NCI-H82 treated with DMSO at 0.1 percent for 48 hours (cell line): Measurements from ENCODE around the gene GRIA1.

Experiments used
- DNase-seq: peaks from one replicate; lab custom pipeline; 2025; ENCODE audit not compliant: unreplicated experiment; lab: John Stamatoyannopoulos, UW

The GRIA1 gene

DNA sequence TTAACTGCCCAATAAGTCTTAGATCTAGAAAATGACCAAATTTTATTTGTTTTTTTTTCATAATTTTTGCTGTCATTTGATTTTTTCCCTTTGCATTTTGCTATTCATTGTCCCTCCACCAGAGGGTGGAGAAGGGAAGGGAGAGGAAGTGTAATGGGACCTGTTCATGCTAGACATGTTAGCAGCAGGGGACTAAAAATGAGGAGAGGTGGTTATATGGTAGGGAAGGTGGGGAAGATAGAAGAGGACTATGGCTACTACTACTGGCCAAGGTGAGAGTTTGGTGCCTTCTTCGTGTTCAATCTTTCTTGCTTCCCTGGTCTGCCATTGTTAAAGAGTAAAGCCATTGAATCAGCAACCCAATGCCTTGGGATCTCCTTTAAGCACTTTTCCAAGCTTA, 6.4 kb downstream of the GRIA1 start:
- peak; percentile 11 for DNase-seq

DNA sequence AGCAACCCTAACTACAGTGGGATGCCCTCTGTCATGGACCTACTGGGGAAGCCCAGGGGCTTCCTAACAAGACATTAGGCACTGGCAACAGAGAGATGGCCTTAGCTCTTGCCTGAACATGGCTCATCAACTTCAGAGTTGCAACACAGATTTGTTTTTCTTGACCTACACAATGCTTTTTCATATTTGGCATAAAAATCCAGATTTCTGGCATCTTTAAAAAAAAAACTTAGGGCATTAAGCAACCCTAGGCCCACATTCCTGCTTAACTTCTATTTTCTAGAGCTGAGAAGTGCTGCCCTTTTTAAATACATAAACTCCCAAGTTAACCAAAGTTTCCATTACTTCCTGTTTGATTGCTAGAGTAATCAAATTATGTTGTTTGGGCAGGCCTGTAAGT, 8.0 kb downstream of the GRIA1 start:
- no peak for DNase-seq

DNA sequence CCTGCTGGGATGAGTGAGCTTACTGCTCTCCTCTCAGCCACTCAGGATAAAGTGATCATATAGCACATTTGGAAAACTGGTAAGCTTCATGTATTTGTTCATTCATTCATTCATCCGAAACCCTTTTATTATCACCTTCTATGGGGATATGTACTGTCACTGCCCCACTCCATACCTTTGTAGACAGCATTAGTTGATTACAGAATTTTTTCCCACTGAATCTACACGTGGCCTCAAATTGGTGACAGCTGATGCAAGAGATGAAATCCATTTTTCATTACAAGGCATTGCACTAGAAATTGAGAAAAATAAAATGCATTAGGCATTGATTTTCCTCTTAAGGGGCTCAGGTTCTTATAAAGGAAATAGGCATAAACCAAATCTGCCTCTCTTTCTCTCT, 9.7 kb downstream of the GRIA1 start:
- no peak for DNase-seq

DNA sequence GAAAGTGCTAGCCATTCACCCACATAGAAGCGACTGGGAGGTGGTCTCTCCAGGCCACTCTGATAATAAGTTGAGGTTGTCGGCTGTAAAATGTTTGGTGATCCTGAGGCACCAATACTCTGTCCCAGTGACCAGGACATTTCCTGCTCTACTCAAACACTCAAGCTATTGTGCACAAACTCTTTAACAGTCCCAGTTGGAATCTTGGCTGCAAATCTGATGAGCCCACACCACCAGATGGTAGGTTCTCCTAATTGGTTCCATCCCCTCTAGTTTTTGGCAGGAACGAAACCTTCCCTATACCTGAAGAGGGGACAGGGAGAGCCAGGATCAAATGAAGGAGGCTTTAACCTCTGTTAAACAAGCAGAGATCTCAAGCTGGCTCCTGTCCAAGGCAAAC, 14.3 kb downstream of the GRIA1 start:
- peak; percentile 48 for DNase-seq

DNA sequence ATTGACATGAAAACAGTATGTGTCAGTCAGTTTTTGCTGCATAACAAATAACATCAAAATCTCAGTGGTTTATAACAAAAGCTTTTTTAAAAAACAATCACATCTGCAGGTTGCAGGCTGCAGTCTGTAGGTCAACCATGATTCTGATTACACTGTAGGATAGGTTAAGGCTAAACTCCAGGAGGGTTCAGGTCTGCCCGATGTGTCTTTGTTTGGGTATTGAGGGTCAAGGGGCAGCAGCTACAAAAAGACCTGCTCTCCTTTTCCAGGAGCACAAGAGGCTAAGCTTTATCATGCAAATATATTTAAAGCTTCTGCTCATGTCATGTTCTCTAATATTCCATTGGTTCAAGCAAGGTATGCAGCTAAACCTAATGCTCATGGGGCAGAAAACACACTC, 18.2 kb downstream of the GRIA1 start:
- DNase-seq: no peak

DNA sequence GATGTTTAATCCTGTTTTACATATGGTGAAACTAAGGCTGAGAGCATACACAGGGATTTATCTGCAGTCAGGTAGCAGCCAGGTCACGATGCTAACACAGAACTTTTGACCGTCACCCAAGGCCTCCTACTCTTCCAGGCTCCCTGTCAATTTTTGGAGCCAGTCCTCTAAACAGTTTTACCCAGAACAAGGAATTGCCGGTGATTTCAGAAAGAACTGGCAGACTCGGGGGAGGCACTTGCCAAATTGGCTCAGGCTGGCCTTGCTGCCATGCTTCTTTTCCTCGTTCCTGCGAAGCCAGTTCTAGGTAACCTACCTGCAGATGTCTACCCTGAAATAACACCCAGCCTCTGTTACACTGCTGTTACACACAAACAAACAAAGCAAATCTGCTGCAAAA, 21.2 kb downstream of the GRIA1 start:
- no peak for DNase-seq

DNA sequence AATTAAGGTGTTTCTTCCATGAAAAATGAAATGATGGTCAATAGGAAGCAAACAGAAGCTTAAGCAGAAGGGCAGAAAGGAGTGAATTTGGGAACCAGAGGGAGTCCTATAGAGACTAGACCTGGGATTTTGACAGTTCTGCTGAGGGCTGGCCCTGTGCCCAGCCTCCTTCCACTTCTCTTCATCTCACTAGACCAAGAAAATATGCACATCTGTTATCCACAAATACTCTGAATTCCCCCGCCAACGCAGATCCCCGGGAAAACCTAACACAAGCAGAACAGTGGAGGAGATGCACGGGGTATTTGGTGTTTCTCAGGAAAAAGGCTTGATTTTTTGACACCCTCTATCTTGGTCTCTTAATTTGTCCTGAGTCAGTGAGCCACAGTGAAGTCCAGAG, 22.7 kb downstream of the GRIA1 start:
- DNase-seq: no peak

DNA sequence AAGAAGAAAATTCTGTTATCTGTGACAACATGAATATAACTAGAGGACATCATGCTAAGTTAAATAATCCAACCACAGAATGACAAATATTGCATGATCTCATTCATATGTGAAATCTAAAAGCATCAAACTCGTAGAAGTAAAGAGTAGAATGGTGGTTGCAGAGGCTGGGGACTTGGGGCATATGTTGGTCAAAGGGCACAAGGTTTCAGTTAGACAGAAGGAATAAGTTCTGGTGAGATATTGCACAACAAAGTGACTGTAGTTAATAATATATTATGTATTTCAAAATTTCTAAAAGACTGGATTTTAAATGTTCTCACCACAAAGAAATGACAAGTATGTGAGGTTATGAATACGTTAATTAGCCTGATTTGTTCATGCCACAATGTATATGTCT, 24.8 kb downstream of the GRIA1 start:
- no peak for DNase-seq

DNA sequence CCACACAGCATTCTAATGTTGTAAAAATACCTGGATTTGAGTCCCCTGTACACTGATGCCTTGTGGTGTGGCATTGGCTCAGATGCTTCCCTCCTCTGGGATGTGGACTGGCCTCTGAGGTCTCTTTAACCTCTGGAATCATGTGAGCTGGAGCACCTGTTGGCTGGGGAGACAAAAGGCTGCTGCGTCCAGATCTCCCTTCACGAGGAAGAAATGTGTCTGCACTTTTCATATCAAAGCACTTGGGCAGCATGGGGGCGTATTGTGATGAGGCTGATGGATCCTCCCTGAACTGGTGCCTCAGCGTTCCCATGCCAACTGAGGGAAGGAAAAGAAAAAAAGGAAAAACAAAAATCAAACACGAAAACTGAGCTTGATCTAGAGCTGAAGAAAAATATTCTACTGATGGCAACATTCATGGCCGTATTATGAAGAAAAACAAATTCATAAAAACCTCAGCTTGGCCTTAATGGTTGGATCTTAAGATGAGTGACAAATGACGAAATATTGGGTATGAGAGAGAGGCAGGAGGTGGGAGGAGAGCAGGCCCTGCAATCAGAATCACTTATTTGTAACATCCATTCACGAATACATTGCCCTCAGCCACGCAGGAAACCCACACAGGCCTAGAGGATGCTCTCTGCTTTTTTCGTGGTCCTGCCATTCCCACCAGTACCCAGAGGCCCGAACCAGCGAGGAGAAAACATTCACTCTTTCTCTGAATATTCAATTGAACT, 26.2 kb downstream of the GRIA1 start:
- no peak for DNase-seq

DNA sequence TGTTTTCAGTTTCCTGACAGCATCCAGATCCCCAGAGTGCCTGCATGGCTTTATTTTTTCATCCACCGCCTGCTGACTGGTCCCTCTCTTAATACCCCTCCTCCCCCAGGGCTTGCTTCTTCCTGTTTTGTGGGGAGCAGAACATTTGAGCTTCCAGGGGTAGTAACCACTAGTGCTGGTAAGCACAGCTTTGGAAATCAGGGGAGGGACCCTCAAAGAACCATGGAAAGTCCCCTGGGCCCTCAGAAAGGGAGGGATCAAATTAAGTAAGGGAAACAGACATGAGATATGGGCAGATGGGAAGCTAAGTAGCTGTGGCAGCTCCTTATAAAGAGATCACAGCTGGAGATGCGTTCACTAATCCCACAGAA, 26.8 kb downstream of the GRIA1 start:
- DNase-seq: peak; percentile 90

DNA sequence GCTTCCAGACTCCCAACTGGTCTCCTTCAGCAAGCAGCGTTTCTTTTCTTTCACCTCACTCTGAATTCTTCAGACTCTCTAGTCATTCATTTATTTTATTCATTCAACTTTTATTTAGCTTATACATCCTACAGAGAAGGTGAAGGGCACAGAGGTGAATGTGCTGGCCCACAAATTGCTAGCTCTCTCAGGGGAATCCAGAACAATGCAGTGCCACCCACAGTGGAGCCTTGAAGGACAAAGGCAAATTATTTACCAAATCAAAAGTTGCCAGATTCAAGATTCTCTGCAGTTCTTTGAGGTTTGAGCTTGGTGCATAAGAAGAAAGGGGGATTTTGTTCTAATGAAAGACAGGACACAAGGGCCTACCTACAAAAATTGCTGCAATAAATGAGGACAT, 29.7 kb downstream of the GRIA1 start:
- DNase-seq: no peak

DNA sequence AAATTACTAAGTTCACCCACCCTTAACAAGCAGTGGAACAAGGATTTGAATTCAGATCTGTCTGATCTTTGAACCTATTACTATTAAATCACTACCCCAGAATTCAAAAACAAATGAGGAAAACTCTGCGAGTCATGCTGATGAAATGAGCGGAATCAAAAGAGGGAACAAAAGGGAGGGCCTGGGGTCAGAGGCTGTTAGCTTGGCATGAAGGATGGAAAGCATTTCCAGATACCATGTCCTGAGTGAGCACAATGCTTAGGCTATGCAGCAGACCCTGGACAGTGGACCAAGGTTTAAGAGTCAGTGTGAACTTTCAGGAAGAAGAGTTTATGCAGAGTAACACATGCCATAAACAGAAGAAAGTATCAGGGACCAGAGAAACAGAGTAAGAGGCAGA, 30.5 kb downstream of the GRIA1 start:
- no peak for DNase-seq

DNA sequence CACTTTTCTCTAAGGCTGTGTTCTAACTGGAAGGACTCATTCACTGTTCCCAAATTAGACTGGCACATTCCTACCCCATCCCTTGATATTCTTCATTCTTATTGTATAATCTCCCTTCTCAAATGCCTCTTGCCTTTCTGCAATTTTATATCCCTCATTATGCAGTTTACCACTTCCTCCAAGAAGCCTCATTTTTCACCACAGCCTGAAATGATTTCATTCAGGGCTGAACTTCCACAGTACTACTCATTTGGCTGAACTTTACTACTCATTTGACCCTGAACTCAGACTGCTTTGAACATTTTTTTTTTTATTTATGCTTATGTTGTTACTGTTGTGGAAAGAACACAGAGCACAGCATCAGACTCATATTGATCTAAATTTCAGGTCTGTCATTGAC, 32.7 kb downstream of the GRIA1 start:
- DNase-seq: no peak

DNA sequence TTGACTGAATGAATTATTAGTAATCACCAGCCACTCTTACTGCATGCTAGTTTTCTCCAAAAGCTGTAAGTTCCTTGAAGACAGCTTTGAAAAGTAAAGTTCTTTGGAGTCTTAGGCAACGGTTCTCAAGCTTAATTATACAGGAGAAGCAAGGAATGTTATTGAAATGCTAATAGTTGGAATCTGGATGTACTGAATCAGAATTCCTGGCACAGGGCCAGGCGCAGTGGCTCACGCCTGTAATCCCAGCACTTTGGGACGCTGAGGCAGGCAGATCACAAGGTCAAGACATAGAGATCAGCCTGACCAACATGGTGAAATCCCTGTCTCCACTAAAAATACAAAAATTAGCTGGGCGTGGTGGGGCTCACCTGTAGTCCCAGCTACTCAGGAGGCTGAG, 33.4 kb downstream of the GRIA1 start:
- no peak for DNase-seq

DNA sequence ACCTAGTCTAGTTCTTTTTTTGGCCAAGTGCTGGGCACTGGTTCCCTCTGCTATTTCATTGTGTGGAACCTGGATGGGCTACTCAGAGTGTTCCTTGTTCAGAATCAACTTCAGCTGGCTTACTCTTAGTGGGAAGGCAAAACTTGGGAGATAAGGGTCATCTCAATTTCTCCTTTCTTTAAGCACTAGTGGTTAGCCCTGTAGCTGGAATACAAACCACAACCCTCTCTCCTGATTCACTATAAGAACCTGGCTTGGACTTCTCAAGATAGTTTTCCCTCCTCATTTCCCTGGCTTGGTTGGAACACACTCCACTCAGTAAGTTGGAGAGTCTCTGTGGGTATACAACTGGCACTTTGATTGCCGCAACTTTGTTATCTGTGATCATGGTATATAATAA, 35.1 kb downstream of the GRIA1 start:
- DNase-seq: no peak

DNA sequence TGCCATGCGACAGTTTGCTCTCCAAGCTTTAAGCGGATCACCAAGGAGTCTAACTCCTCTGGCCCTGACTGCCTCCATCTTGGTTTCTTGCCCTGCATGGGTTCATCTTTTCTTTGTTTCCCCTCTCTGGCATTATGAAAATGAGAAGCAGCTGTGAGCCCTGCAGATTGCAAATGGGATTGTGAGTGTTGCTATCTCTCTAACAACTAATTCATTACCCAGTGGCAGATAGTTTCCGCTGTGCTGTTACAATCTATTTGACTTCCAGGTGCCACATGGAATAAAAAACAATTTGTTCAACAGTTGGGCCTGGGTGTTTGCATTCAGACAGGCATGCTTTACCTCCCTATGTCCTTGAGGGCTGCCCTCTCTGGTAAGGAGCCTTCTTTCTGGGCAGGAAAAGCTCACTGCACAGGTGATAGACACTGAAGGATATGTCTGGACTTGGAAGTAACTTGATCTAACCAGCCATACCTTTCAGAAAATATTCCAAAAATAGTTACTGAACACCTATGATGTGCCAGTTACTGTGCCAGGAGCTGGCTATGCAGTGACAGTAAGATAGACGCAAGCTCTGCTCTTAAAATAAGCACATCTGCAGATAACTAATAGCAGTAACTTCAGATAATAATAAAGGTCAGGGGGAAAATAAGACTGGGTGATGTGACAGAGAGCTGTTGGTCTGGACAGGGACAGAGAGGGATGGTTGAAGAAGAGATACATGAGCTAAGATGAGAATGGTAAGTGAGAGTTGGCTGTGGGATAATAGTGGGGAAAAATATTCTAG, 40.1 kb downstream of the GRIA1 start:
- no peak for DNase-seq

DNA sequence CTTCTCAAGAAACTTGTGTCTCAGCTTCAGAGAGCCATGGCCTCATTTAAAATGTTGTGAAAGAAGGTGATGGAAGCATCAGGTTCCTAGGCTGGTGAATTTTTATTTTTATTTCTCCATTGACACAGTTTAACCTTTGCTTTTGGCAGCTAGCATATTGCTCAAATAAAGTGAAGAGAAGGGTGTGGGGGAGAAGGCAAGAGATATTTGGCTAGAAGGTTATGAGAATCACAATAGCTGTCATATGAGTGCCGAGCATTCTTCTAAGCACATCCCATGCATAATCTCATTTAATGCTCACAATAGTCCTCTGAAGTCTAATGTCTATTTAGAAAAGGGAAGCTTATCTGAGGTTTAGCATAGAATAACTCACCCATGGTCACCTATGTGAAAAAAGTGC, 43.1 kb downstream of the GRIA1 start:
- no peak for DNase-seq

DNA sequence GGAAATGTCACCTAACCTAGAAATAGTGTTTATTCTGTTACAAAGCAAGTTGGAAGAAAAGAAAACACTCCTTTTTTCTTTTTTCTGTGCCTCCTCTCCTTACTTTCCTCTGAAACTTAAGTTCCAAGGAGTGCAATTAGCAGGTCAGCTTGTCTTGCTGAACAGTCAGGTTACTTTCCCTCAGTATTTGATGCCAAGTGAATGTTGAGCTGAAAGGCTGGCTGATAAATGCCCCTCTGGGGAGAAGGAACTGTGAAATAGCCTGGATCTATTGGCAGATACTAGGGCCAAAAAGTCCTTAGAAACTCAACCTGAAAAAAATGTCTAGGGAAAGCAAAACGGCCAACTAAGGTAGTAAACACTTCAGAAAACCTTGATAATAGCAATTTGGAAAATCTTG, 43.6 kb downstream of the GRIA1 start:
- no peak for DNase-seq

DNA sequence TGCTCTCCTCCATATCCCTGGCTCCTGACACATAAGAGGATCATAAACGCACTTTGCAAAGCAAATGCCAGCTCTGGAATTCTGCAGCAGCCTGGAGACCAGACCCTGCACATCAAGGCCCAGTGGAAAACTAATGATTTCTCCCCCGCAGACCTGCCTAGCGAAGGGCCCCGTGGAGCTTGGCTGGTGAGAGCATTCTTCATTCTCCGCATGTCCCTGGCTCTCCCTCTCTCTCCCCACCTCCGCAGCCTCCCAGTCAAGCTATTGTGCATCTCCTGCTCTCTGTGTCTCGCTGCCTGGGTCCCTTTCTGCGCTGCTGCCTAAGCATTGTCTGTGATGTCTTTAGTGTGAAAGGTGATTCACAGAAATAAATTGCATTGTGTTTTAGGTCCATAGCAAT, 46.7 kb downstream of the GRIA1 start:
- DNase-seq: no peak

DNA sequence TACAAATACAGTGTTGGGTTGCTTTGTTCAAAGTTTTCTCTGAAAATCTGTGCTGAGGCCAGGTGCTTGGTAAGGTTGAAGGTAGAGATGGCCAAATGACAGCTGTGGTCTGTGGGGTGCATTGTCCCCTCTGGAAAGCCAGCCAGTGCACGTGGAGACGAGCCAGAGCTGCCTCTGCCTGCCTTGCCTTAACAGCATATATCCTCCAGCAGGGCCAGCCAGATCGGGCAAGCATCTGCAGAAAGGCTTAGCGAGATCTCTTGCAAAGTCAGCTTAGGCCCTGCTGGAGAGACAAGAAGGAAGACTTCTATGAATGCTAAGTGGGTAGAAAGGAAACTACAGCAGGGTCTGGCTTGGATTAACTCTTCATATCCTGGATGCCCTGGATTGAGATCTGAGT, 49.5 kb downstream of the GRIA1 start:
- peak; percentile 74 for DNase-seq

DNA sequence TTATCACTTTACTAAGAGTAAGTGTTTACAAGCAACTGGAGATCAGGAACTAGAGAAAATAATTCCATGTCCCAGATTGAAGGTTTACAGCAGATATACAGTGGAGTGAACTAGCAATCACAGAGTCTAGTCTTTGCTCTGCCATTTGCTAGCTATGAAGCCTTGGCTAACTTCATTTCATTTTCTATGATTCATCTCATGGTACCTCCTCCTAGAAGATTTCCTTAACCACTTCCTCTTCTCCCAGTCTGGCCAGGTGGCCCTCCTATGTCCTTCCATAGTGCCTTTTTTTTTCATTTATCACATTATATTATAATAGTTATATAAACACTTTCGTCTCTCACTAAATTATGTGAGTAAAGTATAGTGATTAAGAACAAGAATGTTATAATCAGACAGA, 52.1 kb downstream of the GRIA1 start:
- DNase-seq: no peak

DNA sequence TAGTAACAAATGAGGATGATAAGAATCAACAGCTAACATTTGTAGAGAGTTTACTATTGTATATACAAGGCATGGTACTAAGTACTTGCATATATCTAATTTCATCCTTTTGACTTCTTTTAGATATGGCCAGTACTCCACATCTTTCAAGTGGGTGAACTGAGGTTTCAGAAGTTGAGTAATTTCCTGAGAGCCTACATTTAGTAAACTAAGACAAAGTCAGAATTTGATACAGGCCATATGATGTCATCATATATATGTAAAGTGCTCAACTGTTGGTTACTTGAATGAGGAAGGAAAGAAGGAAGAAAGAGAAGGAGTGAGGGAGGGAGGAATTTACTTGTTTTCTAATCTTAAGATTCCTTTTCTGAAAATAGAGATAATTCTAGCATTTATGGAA, 52.8 kb downstream of the GRIA1 start:
- no peak for DNase-seq

DNA sequence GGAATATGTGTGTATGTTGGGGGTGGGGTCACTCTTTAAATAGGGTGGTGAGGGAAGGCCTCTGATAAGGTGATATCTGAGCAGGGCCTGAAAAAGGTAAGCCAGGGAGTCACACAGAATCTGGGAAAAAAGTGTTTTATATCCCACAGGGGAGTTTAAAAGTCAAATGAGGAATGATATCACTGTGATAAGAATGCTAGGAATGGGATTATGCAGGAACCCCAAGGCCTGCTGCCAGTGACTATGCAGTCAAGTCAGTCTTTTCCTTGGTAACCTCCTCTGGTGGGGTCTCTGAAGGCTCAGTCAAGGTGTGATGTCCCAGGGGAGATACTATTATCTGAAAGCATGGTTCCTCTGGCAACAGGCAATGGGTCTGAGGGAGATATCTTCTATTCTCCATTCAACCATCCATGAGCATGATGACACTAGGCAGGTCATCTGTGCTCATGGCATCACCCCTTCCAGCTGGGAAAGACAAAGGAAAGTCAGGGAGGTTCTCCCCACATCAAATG, 53.5 kb downstream of the GRIA1 start:
- no peak for DNase-seq
